Measurements from ENCODE around the gene CCNI2. TPM values are rescaled to one million over a fixed set of nuclear protein-coding genes. Genes with fewer than 3 reads are reported as not detected.

CCNI2 gene
- total RNA-seq, 4 donors from 2014 or later, result 0.19 to 0.29 TPM; not detected in 2

GRCh38 chr5:132753135-132753987 lies 6.1 kb downstream of the CCNI2 start:
- Histone ChIP-seq H3K27me3 (no peaks in the 10 kb centered on the region), H3K36me3 (peaks cover 0 to 23% (median 1%) of the 10 kb centered on the region in 3 donors), H3K9me3 (no peaks in the 10 kb centered on the region), H3K4me1 (no peaks in the 10 kb centered on the region), H3K27ac (no peak overlapping the region), H3K4me3 (no peak overlapping the region)
- intact Hi-C loops (cut with DNase I), result no loop called here
- DNase-seq, result no peak
- whole genome bisulfite sequencing, 2 donors, result 44 to 48% methylated on average over 1 to 2 of the region's 2 CpGs
- no peak for TF ChIP-seq POLR2A (IDR thresholded peaks at IDR 0.05)
- TF ChIP-seq, protein P1, sequence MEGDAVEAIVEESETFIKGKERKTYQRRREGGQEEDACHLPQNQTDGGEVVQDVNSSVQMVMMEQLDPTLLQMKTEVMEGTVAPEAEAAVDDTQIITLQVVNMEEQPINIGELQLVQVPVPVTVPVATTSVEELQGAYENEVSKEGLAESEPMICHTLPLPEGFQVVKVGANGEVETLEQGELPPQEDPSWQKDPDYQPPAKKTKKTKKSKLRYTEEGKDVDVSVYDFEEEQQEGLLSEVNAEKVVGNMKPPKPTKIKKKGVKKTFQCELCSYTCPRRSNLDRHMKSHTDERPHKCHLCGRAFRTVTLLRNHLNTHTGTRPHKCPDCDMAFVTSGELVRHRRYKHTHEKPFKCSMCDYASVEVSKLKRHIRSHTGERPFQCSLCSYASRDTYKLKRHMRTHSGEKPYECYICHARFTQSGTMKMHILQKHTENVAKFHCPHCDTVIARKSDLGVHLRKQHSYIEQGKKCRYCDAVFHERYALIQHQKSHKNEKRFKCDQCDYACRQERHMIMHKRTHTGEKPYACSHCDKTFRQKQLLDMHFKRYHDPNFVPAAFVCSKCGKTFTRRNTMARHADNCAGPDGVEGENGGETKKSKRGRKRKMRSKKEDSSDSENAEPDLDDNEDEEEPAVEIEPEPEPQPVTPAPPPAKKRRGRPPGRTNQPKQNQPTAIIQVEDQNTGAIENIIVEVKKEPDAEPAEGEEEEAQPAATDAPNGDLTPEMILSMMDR (IDR thresholded peaks at IDR 0.05), result peak in 1 of 6 experiments; percentile 12

- 90 to 94% methylated on average over 4 of the region's 4 CpGs for WGBS, 2 donors
These were observed 6.9 kb downstream of the CCNI2 start for GRCh38 chr5:132754111-132754510.

GRCh38 chr5:132754947-132755346 lies 7.7 kb downstream of the CCNI2 start:
- Histone ChIP-seq H3K4me1 (peaks cover 0 to 11% (median 0%) of the 10 kb centered on the region in 3 donors), H3K36me3 (peaks cover 0 to 39% (median 7%) of the 10 kb centered on the region in 3 donors), H3K27ac (no peak overlapping the region), H3K9me3 (no peaks in the 10 kb centered on the region), H3K4me3 (no peak overlapping the region), H3K27me3 (no peaks in the 10 kb centered on the region)
- no peak for DNase-seq
- TF ChIP-seq, protein P1 (IDR thresholded peaks at IDR 0.05), result no peak
- TF ChIP-seq POLR2A (IDR thresholded peaks at IDR 0.05), result no peak
- intact Hi-C loops (cut with DNase I), result no loop called here

More at GRCh38 chr5:132754111-132754510, 6.9 kb downstream of the CCNI2 start:
- Histone ChIP-seq H3K4me1 (peaks cover 0 to 3% (median 0%) of the 10 kb centered on the region in 3 donors), H3K27ac (no peak overlapping the region), H3K27me3 (no peaks in the 10 kb centered on the region), H3K9me3 (no peaks in the 10 kb centered on the region), H3K4me3 (no peak overlapping the region), H3K36me3 (peaks cover 0 to 30% (median 6%) of the 10 kb centered on the region in 3 donors)
- intact Hi-C loops (cut with DNase I), result no loop called here
- DNase-seq, result no peak
- TF ChIP-seq POLR2A (IDR thresholded peaks at IDR 0.05), result no peak
- TF ChIP-seq, protein P1 (IDR thresholded peaks at IDR 0.05), result no peak

GRCh38 chr5:132756542-132756941 lies 9.3 kb downstream of the CCNI2 start:
- H3K36me3 ChIP-seq, result peaks cover 0 to 55% (median 23%) of the 10 kb centered on the region in 3 donors
- intact Hi-C loops (cut with DNase I), result no loop called here
- no peaks in the 10 kb centered on the region for H3K27me3 ChIP-seq

DNA sequence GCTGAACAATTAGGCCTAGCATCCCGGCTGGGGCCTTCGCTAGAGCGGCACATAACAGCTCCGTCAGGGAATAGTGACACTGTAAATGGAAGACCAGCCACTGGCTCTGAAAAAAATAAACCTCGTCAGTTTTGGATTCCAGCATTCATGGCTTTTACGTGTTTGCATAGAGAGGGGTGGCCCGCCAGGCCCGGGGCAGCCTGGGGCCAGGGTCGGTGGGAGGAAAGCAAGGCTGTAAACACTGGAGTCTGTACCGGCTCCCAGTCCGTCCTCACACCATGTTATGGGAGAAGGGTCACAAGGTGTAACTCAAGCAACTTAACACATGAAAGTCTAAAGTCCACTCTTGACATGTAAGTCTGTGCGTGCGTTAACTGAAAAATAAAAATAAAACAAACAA lies 11.2 kb downstream of the CCNI2 start:
- no peak overlapping the region for H3K4me3 ChIP-seq
- 89 to 93% methylated on average over 11 to 13 of the region's 13 CpGs for WGBS, 2 donors
- peaks cover 0 to 13% (median 0%) of the 10 kb centered on the region in 3 donors for H3K4me1 ChIP-seq
- intact Hi-C loops (cut with DNase I), result no loop called here
- H3K9me3 ChIP-seq, result no peaks in the 10 kb centered on the region
- no peak for DNase-seq
- TF ChIP-seq, protein P1 (IDR thresholded peaks at IDR 0.05), result no peak
- TF ChIP-seq POLR2A (IDR thresholded peaks at IDR 0.05), result no peak
- H3K27ac ChIP-seq, result no peak overlapping the region
- H3K36me3 ChIP-seq, result peaks cover 4 to 74% (median 35%) of the 10 kb centered on the region in 3 donors
- H3K27me3 ChIP-seq, result no peaks in the 10 kb centered on the region

More at GRCh38 chr5:132756542-132756941, 9.3 kb downstream of the CCNI2 start:
- TF ChIP-seq, protein P1 (IDR thresholded peaks at IDR 0.05), result no peak
- no peak for TF ChIP-seq POLR2A (IDR thresholded peaks at IDR 0.05)
- DNase-seq, result no peak
- H3K4me3 ChIP-seq, result no peak overlapping the region
- H3K4me1 ChIP-seq, result peaks cover 0 to 13% (median 0%) of the 10 kb centered on the region in 3 donors
- no peaks in the 10 kb centered on the region for H3K9me3 ChIP-seq
- H3K27ac ChIP-seq, result no peak overlapping the region
- 85 to 93% methylated on average over 5 of the region's 5 CpGs for WGBS, 2 donors

Measured in esophagus squamous epithelium (tissue), 5 donors.